T-cell (primary cell): ENCODE data around the gene LATS1. TPM values are rescaled to one million over a fixed set of nuclear protein-coding genes. Genes with fewer than 3 reads are reported as not detected.
"Not testable (repeated sequence)": the region's sequence is repeated elsewhere in the genome, so short reads cannot be mapped to it uniquely, and the experiment has no call there.

Source experiments
- ATAC-seq, 4 experiments: fragments of 200-7000 bp in 3 of 4; fragments of 150-1000 bp in 1 of 4; cut with Tn5 transposase; replicated peaks in 1 of 4; 1 replicate in 3 of 4; 2 replicates in 1 of 4; pipeline ENCODE4 v1.10.0; 2021; ENCODE audit warnings: moderate library complexity in 3 of 4, mild to moderate bottlenecking in 2 of 4, moderate number of reproducible peaks in 1 of 4
- CTCF ChIA-PET, 2 donors: fragments of 300-600 bp; sonication (Branson Sonifier 250); formaldehyde crosslinking; loops; one replicate each; lab custom pipeline; 2022; ENCODE audit warnings: antibody characterized with exemption in 2 of 2; lab: Charles Lee
- POLR2A ChIA-PET, 2 donors: fragments of 300-600 bp; sonication (Branson Sonifier 250); formaldehyde crosslinking; loops; one replicate each; lab custom pipeline; 2022; ENCODE audit warnings: antibody characterized with exemption in 2 of 2; lab: Charles Lee
- DNase-seq, 35 experiments: peaks; one replicate each; pipeline versions ENCODE4 v3.0.0 to v3.0.0-alpha.2; 2013 to 2023
- H3K27ac ChIP-seq: one replicate; pipeline ENCODE4 v1.5.1; 2013; ENCODE audit warnings: low read length
- H3K27me3 ChIP-seq, 2 experiments: replicated peaks in 1 of 2; 1 replicate in 1 of 2; 2 replicates in 1 of 2; pipeline versions ENCODE4 v1.6.1 to v1.7.0; 2013; ENCODE audit warnings: low read length in 1 of 2, mixed read lengths in 1 of 2; ENCODE audit not compliant: control insufficient read depth in 2 of 2, insufficient read depth in 2 of 2; ENCODE audit errors: extremely low read depth in 1 of 2
- H3K36me3 ChIP-seq, 2 donors: 1 replicate in 1 of 2; 2 replicates in 1 of 2; pipeline versions ENCODE4 v1.6.1 to v1.7.0; 2013; ENCODE audit warnings: low read length in 1 of 2; ENCODE audit not compliant: control insufficient read depth in 2 of 2, insufficient read depth in 1 of 2; ENCODE audit errors: extremely low read depth in 1 of 2
- H3K4me1 ChIP-seq, 2 experiments: 1 replicate in 1 of 2; 2 replicates in 1 of 2; pipeline versions ENCODE4 v1.6.1 to v1.7.0; 2013; ENCODE audit warnings: low read length in 2 of 2, mixed read lengths in 1 of 2; ENCODE audit not compliant: insufficient read depth in 2 of 2, control insufficient read depth in 1 of 2; ENCODE audit errors: extremely low read depth in 1 of 2
- H3K4me3 ChIP-seq, 2 donors: 1 replicate in 1 of 2; 2 replicates in 1 of 2; pipeline versions ENCODE4 v1.5.1 to v1.7.0; 2013; ENCODE audit warnings: mild to moderate bottlenecking in 2 of 2, low read length in 1 of 2, moderate library complexity in 1 of 2; ENCODE audit not compliant: control insufficient read depth in 1 of 2; ENCODE audit errors: extremely low read depth in 1 of 2
- H3K9me3 ChIP-seq: 2 replicates; pipeline ENCODE4 v1.7.0; 2013
- H3K27ac Mint-ChIP-seq, 2 donors: one replicate each; pipeline ENCODE4 v1.8.0; 2020 to 2021; ENCODE audit warnings: mild to moderate bottlenecking in 2 of 2, mixed read lengths in 2 of 2
- H3K27me3 Mint-ChIP-seq, 2 donors: one replicate each; pipeline ENCODE4 v1.8.0; 2021 to 2022; ENCODE audit warnings: mixed read lengths in 2 of 2
- H3K36me3 Mint-ChIP-seq: one replicate; pipeline ENCODE4 v1.8.0; 2021; ENCODE audit warnings: mixed read lengths
- H3K4me1 Mint-ChIP-seq, 3 donors: one replicate each; pipeline ENCODE4 v1.8.0; 2020 to 2022; ENCODE audit warnings: mixed read lengths in 3 of 3, mild to moderate bottlenecking in 1 of 3
- H3K4me3 Mint-ChIP-seq, 3 donors: one replicate each; pipeline ENCODE4 v1.8.0; 2020 to 2022; ENCODE audit warnings: mild to moderate bottlenecking in 3 of 3, mixed read lengths in 3 of 3, moderate library complexity in 3 of 3
- H3K9me3 Mint-ChIP-seq, 3 donors: one replicate each; pipeline ENCODE4 v1.8.0; 2020 to 2022; ENCODE audit warnings: mixed read lengths in 3 of 3
- WGBS: methylation state at CpG from one replicate; pipeline ENCODE4 v1.1.5; 2013; ENCODE audit warnings: missing lambda C conversion rate; ENCODE audit not compliant: insufficient coverage; 5-methylcytosine and 5-hydroxymethylcytosine counted together
- total RNA-seq, 35 experiments: library from RNA in 6 of 35; stranded (reverse) in 6 of 35; fragments of 120-200 nt in 1 of 35; gene quantifications; one replicate each; pipeline versions ENCODE4 v1.2.1 to v1.2.4 and lab custom pipeline; 2013 to 2026

LATS1 gene
- total RNA-seq, 5 donors from 2014 or later (not counting 1 experiment from before 2014, with no cell fraction given), result 38.0 to 43.3 (median 39.2) TPM

GRCh38 chr6:149750136-149750609 lies 32.3 kb upstream of the LATS1 start:
- peaks cover 19 to 36% of the 10 kb centered on the region in 2 experiments for H3K4me1 ChIP-seq
- POLR2A ChIA-PET, result interaction anchor here in 1 of 2 donors (1.2 kb wide), 1 partner anchor 14 kb away, joined by 6 read pairs; no protein-coding TSS in a partner anchor
- H3K27ac ChIP-seq, result peak overlapping the region; percentile 80
- peak in 24 of 35 experiments; percentile 2 to 45 (median 16) for DNase-seq
- H3K36me3 Mint-ChIP-seq, result no peaks in the 10 kb centered on the region
- peak overlapping the region; percentile 84 to 99 (median 88) for H3K4me3 Mint-ChIP-seq
- peak overlapping the region; percentile 80 to 85 for H3K27ac Mint-ChIP-seq
- H3K36me3 ChIP-seq, result no peaks in the 10 kb centered on the region
- 0% methylated on average over 11 of the region's 25 CpGs for WGBS
- CTCF ChIA-PET, result interaction anchor here (0.5 to 0.8 kb wide), 2 partner anchors 11 to 1662 kb away, joined by 3 read pairs; no protein-coding TSS in a partner anchor
- peak; percentile 9 to 17 (median 12) for ATAC-seq
- H3K9me3 Mint-ChIP-seq, result no peaks in the 10 kb centered on the region
- H3K4me1 Mint-ChIP-seq, result peaks cover 35 to 52% (median 48%) of the 10 kb centered on the region in 3 donors
- H3K27me3 Mint-ChIP-seq, result no peaks in the 10 kb centered on the region
- no peaks in the 10 kb centered on the region for H3K27me3 ChIP-seq
- H3K9me3 ChIP-seq, result no peaks in the 10 kb centered on the region
- peak overlapping the region; percentile 80 to 99 for H3K4me3 ChIP-seq

- Mint-ChIP-seq H3K9me3 (no peaks in the 10 kb centered on the region), H3K4me3 (peak within 1 kb of the TSS; percentile 84 to 99 (median 88)), H3K36me3 (no peaks in the 10 kb centered on the region), H3K27me3 (no peaks in the 10 kb centered on the region), H3K27ac (peak within 1 kb of the TSS; percentile 80 to 85), H3K4me1 (peaks cover 35 to 52% (median 50%) of the 10 kb centered on the region in 3 donors)
- ChIA-PET CTCF (interaction anchor here (0.5 to 1.0 kb wide), 5 partner anchors 10 to 1662 kb away, joined by 3 read pairs; no protein-coding TSS in a partner anchor), POLR2A (interaction anchor here (0.6 to 1.0 kb wide), 2 partner anchors 18 to 32 kb away, joined by 4 to 5 read pairs; partner anchors contain the start of gene LATS1 (in 1 of the 2))
- ATAC-seq (peak; percentile 86 to 89 (median 88)), DNase-seq (peak; percentile 75 to 96 (median 86))
- Histone ChIP-seq H3K36me3 (no peaks in the 10 kb centered on the region), H3K4me1 (peaks cover 19 to 40% of the 10 kb centered on the region in 2 experiments), H3K4me3 (peak within 1 kb of the TSS; percentile 80 to 99), H3K27ac (peak within 1 kb of the TSS; percentile 80), H3K9me3 (no peaks in the 10 kb centered on the region), H3K27me3 (no peaks in the 10 kb centered on the region)
- WGBS, result under 1% methylated on average over 60 of the region's 60 CpGs
These were observed 31.8 kb upstream of the LATS1 start, which contains the start of gene PCMT1 for GRCh38 chr6:149749594-149750135. Gene PCMT1 (plus strand): TSS chr6:149749741. CDS start chr6:149749902, 161 bp downstream.

- H3K27ac ChIP-seq, result peak overlapping the region; percentile 66
- H3K4me1 ChIP-seq, result peaks cover 19 to 42% of the 10 kb centered on the region in 2 experiments
- DNase-seq, H3K27me3 Mint-ChIP-seq, H3K27me3 ChIP-seq, H3K36me3 ChIP-seq, H3K36me3 Mint-ChIP-seq, H3K9me3 Mint-ChIP-seq, H3K9me3 ChIP-seq: not testable (repeated sequence)
- WGBS, result under 1% methylated on average over 25 of the region's 38 CpGs
- peak overlapping the region; percentile 25 to 99 for H3K4me3 ChIP-seq
- CTCF ChIA-PET, result interaction anchor here (0.6 to 1.0 kb wide), 3 partner anchors 16 to 187 kb away, joined by 3 read pairs; no protein-coding TSS in a partner anchor
- POLR2A ChIA-PET, result interaction anchor here (0.6 to 1.0 kb wide), 2 partner anchors 17 to 31 kb away, joined by 4 to 5 read pairs; partner anchors contain the start of gene LATS1 (in 1 of the 2)
- peaks cover 35 to 50% (median 47%) of the 10 kb centered on the region in 3 donors for H3K4me1 Mint-ChIP-seq
- H3K4me3 Mint-ChIP-seq, result peak overlapping the region; percentile 84 to 99 (median 88)
- H3K27ac Mint-ChIP-seq, result peak overlapping the region; percentile 80
- peak in 1 of 4 experiments; percentile 1 for ATAC-seq
These were observed 31.2 kb upstream of the LATS1 start for GRCh38 chr6:149749082-149749593.

- no peaks in the 10 kb centered on the region for H3K9me3 ChIP-seq
- peaks cover 19 to 38% of the 10 kb centered on the region in 2 experiments for H3K4me1 ChIP-seq
- H3K4me3 ChIP-seq, result peak within 1 kb of the TSS; percentile 89
- ATAC-seq, result peak; percentile 65 to 71 (median 68)
- peak within 1 kb of the TSS; percentile 61 for H3K27ac ChIP-seq
- H3K4me1 Mint-ChIP-seq, result peaks cover 33 to 37% (median 35%) of the 10 kb centered on the region in 3 donors
- CTCF ChIA-PET, result interaction anchor here (0.6 to 2.0 kb wide), 7 partner anchors 9 to 714 kb away, joined by 3 to 6 read pairs (median 3); partner anchors contain the start of gene LATS1 (in 1 of the 2)
- POLR2A ChIA-PET, result interaction anchor here in 1 of 2 donors (0.6 to 1.1 kb wide), 2 partner anchors 18 to 30 kb away, joined by 3 to 8 read pairs; no protein-coding TSS in a partner anchor
- no peaks in the 10 kb centered on the region for H3K27me3 ChIP-seq
- no peaks in the 10 kb centered on the region for H3K27me3 Mint-ChIP-seq
- DNase-seq, result peak; percentile 81 to 94 (median 88)
- peak within 1 kb of the TSS; percentile 91 to 93 for H3K27ac Mint-ChIP-seq
- H3K36me3 ChIP-seq, result peaks cover 6 to 19% of the 10 kb centered on the region in 2 donors
- 2% methylated on average over 38 of the region's 41 CpGs for WGBS
- H3K4me3 Mint-ChIP-seq, result peak within 1 kb of the TSS; percentile 97 to 99 (median 98)
- peaks cover 13% of the 10 kb centered on the region for H3K36me3 Mint-ChIP-seq
- no peaks in the 10 kb centered on the region for H3K9me3 Mint-ChIP-seq
These were observed 28.4 kb upstream of the LATS1 start, which contains the start of gene NUP43 for GRCh38 chr6:149746147-149746946. Gene NUP43 (minus strand): TSS chr6:149746529. CDS start chr6:149746495, 34 bp downstream.

GRCh38 chr6:149745252-149745651 lies 27.4 kb upstream of the LATS1 start:
- H3K4me1 ChIP-seq, result peaks cover 15 to 28% of the 10 kb centered on the region in 2 experiments
- not testable (repeated sequence) for H3K4me3 ChIP-seq, H3K9me3 Mint-ChIP-seq, DNase-seq, H3K27me3 Mint-ChIP-seq, ATAC-seq, H3K27me3 ChIP-seq, H3K9me3 ChIP-seq, H3K27ac ChIP-seq
- peaks cover 20% of the 10 kb centered on the region for H3K36me3 Mint-ChIP-seq
- CTCF ChIA-PET, result interaction anchor here (0.6 to 1.8 kb wide), 8 partner anchors 8 to 260 kb away, joined by 3 to 6 read pairs (median 4); partner anchors contain the start of gene ZC3H12D (in 1 of the 2)
- 93% methylated on average over 2 of the region's 10 CpGs for WGBS
- H3K27ac Mint-ChIP-seq, result peak overlapping the region; percentile 91 to 93
- peaks cover 14 to 30% of the 10 kb centered on the region in 2 donors for H3K36me3 ChIP-seq
- POLR2A ChIA-PET, result interaction anchor here in 1 of 2 donors (0.6 to 1.0 kb wide), 2 partner anchors 8 to 16 kb away, joined by 3 read pairs; no protein-coding TSS in a partner anchor
- peaks cover 25 to 31% (median 27%) of the 10 kb centered on the region in 3 donors for H3K4me1 Mint-ChIP-seq
- peak overlapping the region; percentile 97 to 99 (median 98) for H3K4me3 Mint-ChIP-seq
